B cell (primary cell): ENCODE measurements around the gene POLRMT. TPM values are rescaled to one million over a fixed set of nuclear protein-coding genes. Genes with fewer than 3 reads are reported as not detected.

ENCODE experiments used
- ATAC-seq: fragments of 200-7000 bp; cut with Tn5 transposase; one replicate; pipeline ENCODE4 v1.10.0; 2021; ENCODE audit warnings: low read depth, mild to moderate bottlenecking, moderate number of reproducible peaks, moderate library complexity
- CTCF ChIA-PET: fragments of 350-600 bp; sonication (Branson Sonifier 250); formaldehyde crosslinking; loops from one replicate; lab custom pipeline; 2021; ENCODE audit warnings: antibody characterized with exemption, inconsistent platforms; lab: Charles Lee
- POLR2A ChIA-PET: fragments of 350-600 bp; sonication (Branson Sonifier 250); formaldehyde crosslinking; loops from one replicate; lab custom pipeline; 2021; ENCODE audit warnings: antibody characterized with exemption; lab: Charles Lee
- DNase-seq: peaks from one replicate; pipeline ENCODE4 v3.0.0; 2013
- H2AFZ ChIP-seq: 2 replicates; pipeline ENCODE4 v1.6.1; 2012; ENCODE audit warnings: mild to moderate bottlenecking, low read depth, low read length; ENCODE audit not compliant: insufficient read depth, poor library complexity, severe bottlenecking
- H3K27ac ChIP-seq, 2 donors: 1 replicate in 1 of 2; 2 replicates in 1 of 2; pipeline ENCODE4 v1.5.1; 2012 to 2013; ENCODE audit warnings: low read length in 2 of 2, mild to moderate bottlenecking in 2 of 2, moderate library complexity in 1 of 2
- H3K27me3 ChIP-seq, 4 experiments: fragments of 200-600 bp in 1 of 4; sonication (generic) in 1 of 4; replicated peaks in 1 of 4; 1 replicate in 2 of 4; 2 replicates in 2 of 4; pipeline versions ENCODE4 v1.6.1 to v1.7.0; 2013 to 2016; ENCODE audit warnings: low read length in 3 of 4, mild to moderate bottlenecking in 2 of 4, mixed read lengths in 1 of 4, moderate library complexity in 1 of 4; ENCODE audit not compliant: insufficient read depth in 4 of 4, control insufficient read depth in 3 of 4; ENCODE audit errors: control extremely low read depth in 1 of 4
- H3K36me3 ChIP-seq, 2 experiments: replicated peaks in 1 of 2; 1 replicate in 1 of 2; 2 replicates in 1 of 2; pipeline versions ENCODE4 v1.6.1 to v1.7.1; 2013; ENCODE audit warnings: low read length in 1 of 2; ENCODE audit not compliant: insufficient read depth in 2 of 2, control insufficient read depth in 1 of 2; ENCODE audit errors: control extremely low read depth in 1 of 2, extremely low read depth in 1 of 2
- H3K4me1 ChIP-seq, 2 donors: fragments of 200-600 bp in 1 of 2; sonication (generic) in 1 of 2; 1 replicate in 1 of 2; 2 replicates in 1 of 2; pipeline versions ENCODE4 v1.5.1 to v1.6.1; 2013 to 2017; ENCODE audit warnings: low read length in 2 of 2; ENCODE audit not compliant: control insufficient read depth in 2 of 2, insufficient read depth in 2 of 2
- H3K4me2 ChIP-seq: replicated peaks from 2 replicates; pipeline ENCODE3; 2012; ENCODE audit warnings: mild to moderate bottlenecking, low read depth, low read length; ENCODE audit not compliant: poor library complexity, severe bottlenecking
- H3K4me3 ChIP-seq, 5 experiments: fragments of 200-600 bp in 1 of 5; sonication (generic) in 1 of 5; 1 replicate in 3 of 5; 2 replicates in 2 of 5; pipeline versions ENCODE4 v1.5.1 to v1.7.0; 2011 to 2016; ENCODE audit warnings: low read length in 4 of 5, mild to moderate bottlenecking in 4 of 5, low read depth in 2 of 5, control low read depth in 1 of 5, moderate library complexity in 1 of 5; ENCODE audit not compliant: insufficient read depth in 1 of 5; ENCODE audit errors: control extremely low read depth in 1 of 5, extremely low read depth in 1 of 5
- H3K79me2 ChIP-seq: fragments of 200-600 bp; sonication (generic); one replicate; pipeline ENCODE4 v1.6.0; 2016; ENCODE audit warnings: low read length; ENCODE audit not compliant: control insufficient read depth, insufficient read depth
- H3K9ac ChIP-seq: fragments of 200-600 bp; sonication (generic); 2 replicates; pipeline ENCODE4 v1.6.1; 2017; ENCODE audit warnings: mild to moderate bottlenecking, low read length, moderate library complexity
- H3K9me3 ChIP-seq, 3 donors: one replicate each; pipeline versions ENCODE4 v1.6.1 to v1.7.1; 2013; ENCODE audit warnings: low read length in 2 of 3; ENCODE audit not compliant: control insufficient read depth in 2 of 3, insufficient read depth in 1 of 3; ENCODE audit errors: control extremely low read depth in 1 of 3
- H4K20me1 ChIP-seq: 2 replicates; pipeline ENCODE4 v1.6.0; 2012; ENCODE audit warnings: mild to moderate bottlenecking, low read length; ENCODE audit not compliant: insufficient read depth, control insufficient read depth, poor library complexity, severe bottlenecking
- H3K27ac Mint-ChIP-seq: one replicate; pipeline ENCODE4 v1.8.0; 2021; ENCODE audit warnings: mixed read lengths
- H3K27me3 Mint-ChIP-seq: one replicate; pipeline ENCODE4 v1.8.0; 2021; ENCODE audit warnings: mixed read lengths
- H3K4me1 Mint-ChIP-seq: one replicate; pipeline ENCODE4 v1.8.0; 2021; ENCODE audit warnings: mixed read lengths
- H3K4me3 Mint-ChIP-seq: one replicate; pipeline ENCODE4 v1.8.0; 2021; ENCODE audit warnings: mixed read lengths
- H3K9me3 Mint-ChIP-seq: one replicate; pipeline ENCODE4 v1.8.0; 2022; ENCODE audit warnings: mixed read lengths; ENCODE audit not compliant: insufficient read depth
- EZH2 ChIP-seq: IDR thresholded peaks from 2 replicates; pipeline ENCODE4 v1.6.1; 2012; ENCODE audit warnings: borderline replicate concordance, low read depth, mild to moderate bottlenecking, moderate library complexity, low read length; ENCODE audit not compliant: insufficient read depth, poor library complexity, severe bottlenecking
- WGBS: methylation state at CpG from one replicate; pipeline ENCODE4 v1.1.5; 2013; ENCODE audit warnings: missing lambda C conversion rate; ENCODE audit not compliant: insufficient coverage; 5-methylcytosine and 5-hydroxymethylcytosine counted together
- intact Hi-C: fragments of 100-400 bp; cut with micrococcal nuclease; formaldehyde crosslinking; loops from one replicate; pipeline ENCODE4 v1.10.0; 2022
- polyA plus RNA-seq: library from polyadenylated mRNA; depleted of rRNA; stranded (reverse); fragments of >200 nt; gene quantifications from 2 replicates; pipeline ENCODE4 v1.2.3, GENCODE V29; 2012
- total RNA-seq, 2 donors: library from RNA; stranded (reverse); fragments of 120-200 nt in 1 of 2; gene quantifications; 1 replicate in 1 of 2; 2 replicates in 1 of 2; pipeline versions ENCODE4 v1.2.3 to v1.2.4, GENCODE V29; 2013 to 2022
- TF ChIP-seq, protein P1 (sequence below): fragments of 200-600 bp; IDR thresholded peaks from one replicate; pipeline ENCODE4 v1.8.0; 2022; ENCODE audit warnings: antibody characterized with exemption, mild to moderate bottlenecking

POLRMT gene
- total and polyA plus RNA-seq, 2 donors (not counting 1 experiment from before 2014, with no cell fraction given), result 77.8 to 98.0 TPM

GRCh38 chr19:680287-681028, 47.1 kb upstream of the POLRMT start:
- peak; percentile 84 for ATAC-seq
- H3K36me3 ChIP-seq, result no peaks in the 10 kb centered on the region
- no peaks in the 10 kb centered on the region for H3K79me2 ChIP-seq
- peak; percentile 99 for DNase-seq
- H3K9me3 Mint-ChIP-seq, result no peaks in the 10 kb centered on the region
- peak overlapping the region; percentile 75 for H3K9ac ChIP-seq
- H3K4me1 Mint-ChIP-seq, result peaks cover 9% of the 10 kb centered on the region
- ChIA-PET POLR2A (interaction anchor here (0.5 to 1.1 kb wide), 6 partner anchors 17 to 665 kb away, joined by 3 to 8 read pairs (median 5); partner anchors contain the start of genes BSG and RNF126), CTCF (interaction anchor here (1.1 to 2.2 kb wide), 2 partner anchors 17 to 96 kb away, joined by 5 to 8 read pairs; partner anchors contain the start of gene RNF126)
- under 1% methylated on average over 65 of the region's 70 CpGs for WGBS
- peak overlapping the region; percentile 96 for H3K4me3 Mint-ChIP-seq
- peak overlapping the region; percentile 98 for H3K4me2 ChIP-seq
- H3K9me3 ChIP-seq, result peaks cover 0 to 27% (median 0%) of the 10 kb centered on the region in 3 donors
- intact Hi-C loops, result loop anchor here (1.0 kb wide), 3 partner anchors 17 to 108 kb away; partner anchors contain the start of genes BSG, POLRMT and RNF126
- peak overlapping the region; percentile 98 for H3K27ac Mint-ChIP-seq
- H3K4me1 ChIP-seq, result peaks cover 11 to 26% of the 10 kb centered on the region in 2 donors
- peaks cover 19% of the 10 kb centered on the region for H4K20me1 ChIP-seq
- H3K27ac ChIP-seq, result peak overlapping the region; percentile 81 to 89
- peaks cover 0 to 20% (median 6%) of the 10 kb centered on the region in 4 experiments for H3K27me3 ChIP-seq
- H3K4me3 ChIP-seq, result peak overlapping the region; percentile 53 to 91 (median 60)
- peak overlapping the region; percentile 92 for H2AFZ ChIP-seq
- peaks cover 1% of the 10 kb centered on the region for H3K27me3 Mint-ChIP-seq
- TF ChIP-seq EZH2, result no peak
- TF ChIP-seq, protein P1, sequence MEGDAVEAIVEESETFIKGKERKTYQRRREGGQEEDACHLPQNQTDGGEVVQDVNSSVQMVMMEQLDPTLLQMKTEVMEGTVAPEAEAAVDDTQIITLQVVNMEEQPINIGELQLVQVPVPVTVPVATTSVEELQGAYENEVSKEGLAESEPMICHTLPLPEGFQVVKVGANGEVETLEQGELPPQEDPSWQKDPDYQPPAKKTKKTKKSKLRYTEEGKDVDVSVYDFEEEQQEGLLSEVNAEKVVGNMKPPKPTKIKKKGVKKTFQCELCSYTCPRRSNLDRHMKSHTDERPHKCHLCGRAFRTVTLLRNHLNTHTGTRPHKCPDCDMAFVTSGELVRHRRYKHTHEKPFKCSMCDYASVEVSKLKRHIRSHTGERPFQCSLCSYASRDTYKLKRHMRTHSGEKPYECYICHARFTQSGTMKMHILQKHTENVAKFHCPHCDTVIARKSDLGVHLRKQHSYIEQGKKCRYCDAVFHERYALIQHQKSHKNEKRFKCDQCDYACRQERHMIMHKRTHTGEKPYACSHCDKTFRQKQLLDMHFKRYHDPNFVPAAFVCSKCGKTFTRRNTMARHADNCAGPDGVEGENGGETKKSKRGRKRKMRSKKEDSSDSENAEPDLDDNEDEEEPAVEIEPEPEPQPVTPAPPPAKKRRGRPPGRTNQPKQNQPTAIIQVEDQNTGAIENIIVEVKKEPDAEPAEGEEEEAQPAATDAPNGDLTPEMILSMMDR, result peak; percentile 56
